ENCODE results near the gene ZDHHC14.

The ZDHHC14 gene

DNA sequence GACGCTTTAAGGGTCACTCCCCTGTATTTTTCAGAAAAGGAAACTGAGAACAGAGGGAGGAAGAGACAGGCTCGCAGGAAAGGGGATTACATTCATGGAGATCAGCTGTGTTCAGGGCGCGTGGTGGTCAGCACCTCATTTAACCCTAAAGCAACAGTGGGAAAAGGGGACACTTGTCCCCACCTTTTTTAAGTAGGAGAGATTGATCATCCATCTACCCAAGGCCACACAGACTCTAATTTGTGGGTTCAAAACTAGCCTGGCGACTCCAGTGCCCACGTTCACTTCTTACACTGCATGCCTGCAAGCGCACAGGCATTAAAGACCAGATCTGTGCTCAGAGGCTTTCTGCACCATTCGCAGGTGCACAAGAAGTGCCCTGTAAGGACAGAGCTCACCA, 274.1 kb downstream of the ZDHHC14 start:
- DNase-seq: no peak

DNA sequence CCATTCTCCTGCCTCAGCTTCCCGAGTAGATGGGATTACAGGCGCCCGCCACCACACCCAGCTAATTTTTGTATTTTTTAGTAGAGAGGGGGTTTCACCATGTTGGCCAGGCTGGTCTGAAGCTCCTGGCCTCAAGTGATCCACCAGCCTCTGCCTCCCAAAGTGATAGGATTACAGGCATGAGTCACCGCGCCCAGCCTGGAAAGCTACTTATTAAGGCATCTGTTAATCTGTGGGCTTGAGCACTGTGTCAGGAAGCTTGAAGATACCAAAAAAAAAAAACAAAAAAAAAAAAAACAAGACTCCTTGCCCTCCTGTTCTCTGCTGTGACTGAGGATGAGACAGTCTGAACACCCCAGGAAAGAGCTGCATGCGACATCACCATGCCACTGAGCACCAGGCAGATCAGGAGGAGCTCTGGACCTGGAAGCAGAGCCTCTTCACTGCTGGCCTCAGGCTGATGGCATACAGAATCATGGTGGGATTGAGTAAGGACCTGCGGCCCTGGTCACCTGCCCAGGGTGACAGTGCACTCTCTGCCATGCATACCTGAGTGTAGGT, 275.5 kb downstream of the ZDHHC14 start:
- no peak for DNase-seq

DNA sequence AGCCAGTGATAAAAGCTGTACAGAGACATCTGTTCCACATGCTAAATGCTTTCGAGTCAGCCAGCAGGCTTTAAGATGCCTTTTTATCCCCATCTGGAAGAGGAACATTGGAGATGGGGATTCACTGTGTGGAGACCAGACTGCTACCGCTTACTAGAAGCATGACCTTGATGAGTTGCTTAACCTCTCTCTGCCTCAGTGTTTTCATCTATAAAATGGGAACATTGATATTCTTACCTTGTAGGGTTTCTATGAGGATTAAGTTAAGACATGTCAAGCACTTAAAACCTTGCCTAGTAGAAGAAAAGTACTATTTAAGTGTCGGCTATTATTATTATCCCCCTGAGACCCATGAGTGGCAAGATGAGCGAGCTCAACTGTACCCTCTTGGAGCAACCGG, 276.8 kb downstream of the ZDHHC14 start:
- no peak for DNase-seq

DNA sequence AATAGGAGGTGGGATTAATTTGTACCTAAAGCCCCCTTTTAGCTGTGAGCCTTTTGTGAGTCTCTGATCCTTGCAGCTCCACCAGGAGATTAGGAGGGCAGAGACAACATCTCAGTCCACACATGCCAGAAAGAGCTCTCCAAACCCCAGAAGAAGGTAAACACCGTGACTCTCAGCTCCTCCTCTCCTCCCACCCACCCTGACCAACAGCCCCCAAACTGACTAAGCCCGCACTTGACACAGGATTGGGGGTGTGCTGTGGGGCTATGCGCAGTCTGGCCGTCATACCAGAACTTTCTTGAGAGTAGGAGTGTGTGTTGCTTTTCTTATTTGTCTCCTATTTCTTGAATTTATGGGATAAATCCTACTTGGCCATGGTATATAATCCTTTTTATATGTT, 277.3 kb downstream of the ZDHHC14 start:
- DNase-seq: no peak

DNA sequence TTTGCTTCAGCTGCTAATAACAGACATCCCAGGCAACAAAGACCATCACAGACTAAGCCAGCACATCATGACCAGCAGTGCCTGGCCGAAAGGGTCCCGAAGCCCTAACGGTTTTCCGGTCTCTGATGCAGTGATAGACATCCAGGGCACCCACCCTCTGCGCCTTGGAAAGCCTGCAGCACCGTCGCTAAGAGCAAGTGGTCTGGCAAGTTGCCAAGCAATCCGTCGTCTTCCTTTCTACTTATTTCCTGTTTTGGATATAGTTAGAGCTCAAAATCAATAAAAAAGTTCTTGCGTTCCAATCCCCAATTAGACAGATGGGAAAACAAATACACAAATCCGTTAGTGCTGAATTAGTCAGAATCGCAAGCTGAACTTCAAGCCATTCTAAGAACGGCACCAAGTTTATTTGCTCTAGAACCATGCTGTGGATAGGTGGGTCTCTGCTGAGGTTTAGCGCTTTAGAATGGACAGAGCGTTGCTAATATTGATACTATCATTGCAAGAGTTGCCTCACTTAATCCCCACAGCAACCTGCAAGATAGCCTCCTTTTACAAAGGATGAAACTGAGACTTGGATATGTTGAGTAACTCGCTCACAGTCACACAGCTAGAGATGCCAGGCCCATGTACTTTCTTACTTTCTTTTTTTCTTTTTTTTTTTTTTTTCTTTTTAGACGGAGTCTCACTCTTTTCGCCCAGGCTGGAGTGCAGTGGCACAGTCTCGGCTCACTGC, 278.7 kb downstream of the ZDHHC14 start:
- no peak for DNase-seq

DNA sequence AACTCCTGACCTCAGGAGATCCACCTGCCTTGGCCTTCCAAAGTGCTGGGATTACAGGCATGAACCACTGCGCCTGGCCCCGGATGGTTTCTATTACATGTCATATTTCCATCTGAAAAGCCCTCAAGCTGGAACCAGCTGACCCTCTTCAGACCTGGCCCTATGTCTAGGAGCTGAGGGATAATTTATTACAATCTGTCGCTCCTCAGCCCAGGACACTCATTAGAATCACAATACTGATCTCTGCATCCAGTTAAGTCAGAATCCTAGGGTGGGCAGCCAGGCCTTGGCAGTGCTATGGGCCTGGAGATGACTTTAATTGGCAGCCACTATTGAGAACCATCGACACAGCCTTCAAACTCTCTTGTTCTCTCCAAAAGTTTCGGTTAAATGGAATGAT, 279.4 kb downstream of the ZDHHC14 start:
- DNase-seq: no peak

DNA sequence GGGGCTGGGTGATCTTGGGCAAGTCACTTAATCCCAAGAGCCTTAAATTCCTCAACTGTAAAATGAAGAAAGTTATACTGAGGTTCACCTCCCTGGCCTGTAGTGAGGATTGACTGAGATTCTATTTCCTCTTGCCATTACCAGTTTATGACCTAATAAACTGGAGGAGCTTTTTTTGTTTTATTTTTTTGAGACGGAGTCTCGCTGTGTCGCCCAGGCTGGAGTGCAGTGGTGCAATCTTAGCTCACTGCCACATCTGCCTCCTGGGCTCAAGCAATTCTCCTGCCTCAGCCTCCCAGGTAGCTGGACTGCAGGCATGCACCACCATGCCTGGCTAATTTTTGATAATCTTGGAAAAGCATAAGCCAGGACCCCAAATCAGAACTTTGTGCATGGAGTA, 280.7 kb downstream of the ZDHHC14 start:
- DNase-seq: no peak

DNA sequence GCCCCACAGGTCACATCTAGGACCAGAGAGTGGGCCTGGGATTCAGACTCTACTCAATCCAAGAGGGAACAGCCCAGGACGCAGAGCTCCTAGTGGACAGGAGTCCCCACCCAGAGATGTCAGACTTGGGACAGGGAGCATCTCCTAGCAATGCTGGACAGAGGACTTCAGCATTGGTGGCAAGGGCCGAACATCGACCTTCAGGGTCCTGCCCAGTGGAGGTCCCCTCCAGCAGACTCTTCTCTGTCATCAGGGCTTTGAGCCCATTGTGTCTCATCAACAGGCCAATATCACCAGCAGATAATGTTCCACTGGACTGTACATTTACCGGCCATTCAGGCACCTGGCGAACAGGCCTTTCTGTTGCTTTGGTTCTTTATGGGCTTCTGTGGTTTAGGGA, 282.3 kb downstream of the ZDHHC14 start:
- no peak for DNase-seq

DNA sequence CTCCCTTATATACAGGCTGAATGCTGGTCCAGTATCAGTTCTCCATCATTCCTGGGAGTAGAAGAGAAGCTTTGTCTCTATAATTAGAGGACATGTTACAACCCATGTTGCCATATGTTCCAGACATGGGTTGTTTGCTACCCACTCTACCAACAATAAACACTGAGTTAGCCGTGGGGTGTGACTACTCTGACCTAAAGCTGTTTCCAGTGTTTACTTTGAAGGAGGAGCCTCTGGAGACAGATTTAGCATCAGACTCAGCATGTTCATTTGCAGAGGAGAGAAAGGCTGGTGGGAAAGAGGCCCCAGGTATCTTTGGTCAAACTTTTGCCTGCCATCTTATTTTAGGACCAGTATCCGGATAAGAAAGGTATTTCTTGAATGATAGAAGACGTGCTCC, 284.2 kb downstream of the ZDHHC14 start:
- no peak for DNase-seq

DNA sequence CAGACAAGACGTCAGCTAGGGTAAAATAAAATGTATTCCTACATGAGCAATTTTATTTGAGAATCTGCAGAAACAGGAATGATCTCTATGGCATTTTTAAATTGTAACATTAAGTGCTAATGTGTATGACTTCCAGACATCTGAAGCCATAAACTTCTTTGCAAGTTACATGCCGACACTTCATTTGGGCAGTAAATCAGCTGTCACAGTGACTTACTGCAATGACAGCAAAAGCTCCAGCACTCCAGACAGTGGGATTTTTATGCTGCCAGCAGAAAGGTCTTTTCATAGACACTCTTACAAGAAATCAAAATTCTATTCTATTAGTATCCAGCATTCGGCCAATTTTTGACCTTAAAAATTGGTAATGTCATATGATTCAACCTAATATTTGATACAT, 285.7 kb downstream of the ZDHHC14 start:
- DNase-seq: no peak

DNA sequence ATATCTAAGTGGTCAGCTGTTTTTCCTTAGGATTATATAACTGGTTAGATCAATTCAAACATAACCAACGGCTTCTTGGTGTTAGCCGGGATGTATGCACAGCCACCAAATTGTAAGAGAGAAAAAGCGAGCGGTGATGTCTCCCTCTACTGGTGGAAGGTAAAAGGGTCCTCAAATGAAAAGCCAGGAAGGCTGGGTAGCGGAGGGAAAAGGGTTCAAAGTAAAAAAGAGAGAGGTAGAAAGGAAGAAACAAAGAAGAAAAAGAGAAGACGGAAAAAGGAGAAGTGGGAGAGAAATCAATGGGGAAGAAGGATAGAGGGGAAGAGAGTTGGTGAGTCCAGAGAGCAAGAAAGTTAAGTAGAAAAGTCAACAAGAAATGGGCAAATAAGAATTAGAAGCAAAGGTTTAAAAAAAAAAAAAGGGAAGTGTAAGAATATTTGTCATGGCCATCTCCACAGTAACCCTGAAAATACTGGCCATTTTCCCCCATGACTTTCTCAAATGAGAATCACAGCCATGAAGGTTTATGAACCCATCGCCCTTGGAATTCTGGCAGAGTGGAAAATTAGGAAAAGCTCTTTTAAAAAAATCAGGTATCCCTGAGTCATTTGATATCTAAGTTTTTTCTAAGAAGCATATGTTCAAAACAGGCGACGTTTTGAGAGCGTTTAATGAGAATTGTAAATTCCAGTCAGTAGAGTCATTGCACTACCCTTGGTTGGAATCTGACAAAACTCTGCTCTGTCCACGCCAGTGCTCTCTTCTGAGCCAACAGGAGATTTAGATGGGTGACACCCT, 286.4 kb downstream of the ZDHHC14 start:
- peak; percentile 42 to 63 for DNase-seq

DNA sequence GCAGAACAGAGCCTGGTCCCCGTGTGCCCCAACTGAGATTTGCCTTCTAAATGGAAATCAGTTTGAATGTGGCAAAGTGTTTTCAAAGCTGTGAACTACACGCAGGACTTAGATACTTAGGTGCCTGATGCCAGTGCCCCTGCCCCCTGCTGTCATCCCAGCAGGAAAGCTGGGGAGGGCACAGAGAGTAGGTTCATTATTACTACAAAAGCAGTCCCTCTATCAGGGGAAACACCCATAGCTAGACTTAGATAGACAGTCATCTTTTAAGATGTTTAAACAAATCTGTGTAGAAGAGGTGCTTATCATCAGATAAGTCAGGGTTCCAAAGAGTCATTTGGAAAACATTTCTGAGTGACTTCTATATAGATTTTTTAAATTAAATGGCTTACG, 287.0 kb downstream of the ZDHHC14 start:
- no peak for DNase-seq

DNA sequence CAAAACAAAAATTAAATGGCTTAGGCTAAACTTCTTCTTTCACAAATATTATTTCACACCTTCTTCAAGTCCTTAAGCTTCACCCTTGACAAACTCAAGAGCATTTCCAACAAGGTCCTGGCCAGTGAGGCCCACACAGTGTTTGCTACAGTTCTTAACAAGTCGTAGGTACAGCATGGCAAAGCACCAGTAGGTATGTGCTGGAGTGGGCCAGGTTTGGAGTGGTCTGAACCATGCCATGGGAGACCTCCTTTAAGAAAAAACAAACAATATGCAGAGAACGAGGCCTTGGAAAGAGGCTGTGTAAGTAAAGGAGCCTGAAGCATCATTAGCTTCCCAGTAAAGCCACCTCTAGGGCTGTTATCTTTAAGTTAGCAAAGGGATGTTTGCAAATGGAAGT, 287.7 kb downstream of the ZDHHC14 start:
- DNase-seq: no peak

DNA sequence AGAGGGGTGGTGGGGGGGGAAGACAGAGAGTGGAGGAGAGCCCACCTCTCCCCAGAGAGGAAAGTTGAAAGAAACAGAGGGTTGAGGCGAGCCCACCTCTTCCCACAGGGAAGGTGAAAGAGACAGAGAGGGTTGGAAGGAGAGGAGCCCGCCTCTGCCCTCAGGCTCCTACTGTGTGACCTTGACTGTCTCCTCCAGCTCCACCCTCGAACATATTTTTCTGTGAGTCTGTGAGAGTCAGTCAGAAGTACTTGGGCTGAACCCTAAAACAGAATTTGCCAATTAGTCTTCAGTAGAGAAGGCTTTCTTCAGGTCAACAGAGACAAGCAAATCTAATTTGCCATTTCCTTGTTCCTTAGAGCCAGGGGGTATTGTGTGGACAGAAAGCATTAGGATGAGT, 288.3 kb downstream of the ZDHHC14 start:
- DNase-seq: no peak

DNA sequence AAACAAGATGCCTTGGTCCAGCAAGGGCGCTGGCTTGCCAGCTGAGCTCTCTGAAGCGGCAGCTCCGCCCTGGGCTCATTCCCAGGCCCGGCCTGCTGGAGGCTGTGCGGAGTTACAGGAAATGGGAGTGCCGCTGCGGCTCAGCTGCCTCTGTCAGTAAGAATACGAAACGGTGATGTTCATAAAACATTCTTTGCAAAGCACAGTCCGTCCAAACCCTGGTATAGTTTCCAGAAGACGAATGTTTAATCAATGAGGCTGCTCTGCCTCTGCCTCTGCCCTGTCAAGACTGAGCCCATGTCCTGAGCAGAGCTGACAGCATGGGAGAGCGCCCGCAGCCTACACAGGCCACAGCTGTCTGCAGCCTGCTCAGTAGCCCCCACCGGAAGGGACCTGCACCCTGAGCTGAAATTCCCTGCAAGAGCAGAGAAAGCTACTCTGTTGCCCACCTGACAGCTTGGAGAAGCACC, 288.8 kb downstream of the ZDHHC14 start:
- DNase-seq: no peak

DNA sequence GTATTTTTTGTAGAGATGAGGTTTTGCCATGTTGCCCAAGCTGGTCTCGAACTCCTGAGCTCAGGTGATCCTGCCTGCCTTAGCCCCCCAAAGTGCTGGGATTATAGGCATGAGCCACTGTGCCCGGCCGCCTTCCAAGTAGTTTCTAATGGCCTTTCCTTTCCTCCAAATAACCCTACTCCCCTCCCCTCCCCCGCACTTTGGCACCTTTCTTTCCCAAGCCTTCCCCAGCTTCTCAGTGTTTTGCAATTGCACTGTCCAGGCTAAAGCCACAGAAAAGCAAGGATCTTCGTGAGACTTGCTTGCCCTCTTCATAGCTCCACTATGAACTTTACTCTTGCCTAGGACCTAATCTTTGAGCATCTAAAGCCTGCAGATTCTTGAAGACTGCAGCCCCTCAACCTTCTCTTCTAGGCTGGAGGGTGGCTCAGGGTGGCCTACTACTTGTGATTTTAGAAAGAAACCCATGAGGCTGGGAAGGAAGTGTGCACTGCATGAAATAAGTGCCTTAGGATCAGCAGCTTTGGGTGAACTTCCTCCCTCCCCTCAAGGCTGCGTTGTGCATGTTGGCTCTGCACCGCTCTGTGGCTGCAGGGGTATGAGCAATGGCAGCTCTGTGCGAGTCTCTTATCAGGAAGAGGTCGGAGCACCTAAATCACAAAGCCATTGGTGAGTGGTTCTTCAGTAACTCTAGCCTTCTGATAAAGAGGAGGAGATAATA, 289.6 kb downstream of the ZDHHC14 start:
- DNase-seq: no peak

DNA sequence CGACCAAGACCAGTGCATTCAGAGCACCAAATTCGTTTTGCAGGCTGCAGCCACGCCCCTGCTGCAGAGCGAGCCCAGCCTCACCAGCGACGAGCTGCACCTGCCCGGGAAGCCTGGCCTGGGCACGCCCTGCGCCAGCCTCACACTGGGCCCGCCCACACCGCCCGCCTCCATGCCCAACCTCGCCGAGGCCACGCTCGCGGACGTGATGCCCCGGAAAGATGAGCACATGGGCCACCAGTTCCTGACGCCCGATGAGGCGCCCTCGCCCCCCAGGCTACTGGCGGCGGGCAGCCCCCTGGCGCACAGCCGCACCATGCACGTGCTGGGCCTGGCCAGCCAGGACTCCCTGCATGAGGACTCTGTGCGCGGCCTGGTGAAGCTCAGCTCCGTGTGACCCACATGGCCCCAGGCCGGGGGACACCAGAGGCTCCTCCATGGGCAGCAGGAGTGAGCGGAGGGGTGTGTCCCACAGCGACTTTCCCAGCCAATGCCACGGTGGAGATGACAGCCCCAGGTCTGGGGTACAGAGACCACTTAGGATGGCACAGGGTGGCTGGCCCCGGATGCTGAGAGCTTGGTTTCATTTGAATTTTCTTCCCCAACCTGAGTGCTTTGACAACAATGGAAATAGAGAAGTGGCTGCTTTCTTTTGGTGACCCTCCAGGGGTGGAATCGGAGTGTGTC, 291.9 kb downstream of the ZDHHC14 start:
- no peak for DNase-seq

DNA sequence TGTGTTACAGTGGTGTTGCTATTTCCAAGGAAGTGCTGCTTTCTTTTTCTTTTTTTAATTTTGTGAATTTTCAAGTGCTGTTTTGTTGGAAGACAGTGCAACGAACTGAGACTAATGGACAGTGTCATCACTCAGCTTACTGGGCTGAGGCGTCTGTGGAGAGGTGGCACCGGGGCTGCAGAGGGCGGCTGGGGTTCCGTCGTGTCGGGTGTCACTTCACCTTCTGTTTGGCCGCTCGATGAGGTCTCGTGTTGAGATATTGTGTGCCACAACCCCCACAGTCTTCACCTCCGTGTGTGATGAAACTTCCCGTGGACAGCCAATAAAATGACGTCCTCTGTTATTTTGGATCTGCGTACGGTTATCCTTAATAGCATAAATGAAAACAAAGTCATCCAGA, 292.6 kb downstream of the ZDHHC14 start:
- DNase-seq: no peak

DNA sequence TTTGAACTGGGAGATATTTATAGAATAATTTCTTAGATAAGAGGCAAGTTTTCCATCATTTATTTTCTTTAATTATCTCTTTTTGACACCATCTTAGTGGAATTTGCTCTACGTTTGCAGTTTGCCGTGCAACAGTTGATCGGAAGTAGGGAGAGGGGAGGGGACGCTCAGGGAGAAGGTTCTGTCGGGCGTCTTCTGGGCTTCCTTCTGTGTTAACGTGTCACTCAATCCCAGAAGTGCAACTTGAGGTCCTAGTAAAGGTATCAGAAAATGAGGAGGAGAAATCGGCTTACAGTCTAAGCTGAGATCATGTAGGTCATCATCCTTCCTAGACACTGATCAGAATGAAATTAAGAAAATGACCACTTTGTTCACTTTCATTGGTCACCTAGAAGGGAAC, 293.1 kb downstream of the ZDHHC14 start:
- no peak for DNase-seq

DNA sequence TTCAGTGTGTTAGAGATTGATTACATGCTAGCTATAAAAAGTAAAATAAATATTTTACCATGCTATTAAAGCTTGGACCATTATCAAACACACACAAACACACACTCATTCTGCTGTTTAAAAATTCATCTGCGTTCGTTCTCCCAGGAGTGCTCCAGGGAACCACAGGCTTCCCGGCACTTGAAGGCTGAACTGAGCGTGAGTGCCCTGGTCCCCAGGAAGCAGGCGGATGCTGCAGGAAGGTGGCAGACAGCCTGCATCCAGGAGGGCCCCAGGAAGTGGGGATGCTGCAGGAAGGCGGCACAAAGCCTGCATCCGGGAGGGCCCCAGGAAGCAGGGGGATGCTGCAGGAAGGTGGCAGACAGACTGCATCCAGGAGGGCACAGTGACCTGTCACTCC, 294.8 kb downstream of the ZDHHC14 start:
- no peak for DNase-seq

DNA sequence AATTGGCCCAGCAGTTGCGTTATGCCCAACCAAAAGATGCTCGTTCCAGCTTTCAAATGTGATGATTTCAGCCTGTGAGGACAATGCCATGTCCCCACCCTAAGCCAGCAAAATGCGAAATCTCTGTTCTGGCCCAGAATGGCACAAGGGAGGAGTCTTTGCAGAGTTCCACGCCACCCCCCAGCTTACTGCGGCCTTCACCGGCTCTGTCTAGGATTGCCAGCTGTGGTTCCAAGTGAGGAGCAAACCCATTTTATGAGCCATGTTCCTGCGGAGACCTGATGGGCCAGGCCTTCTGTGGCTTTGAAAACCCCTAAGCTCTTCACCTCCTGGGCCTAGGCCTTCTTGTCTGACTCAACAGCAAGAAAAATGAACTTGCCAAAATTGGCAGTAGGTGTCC, 295.3 kb downstream of the ZDHHC14 start:
- no peak for DNase-seq

DNA sequence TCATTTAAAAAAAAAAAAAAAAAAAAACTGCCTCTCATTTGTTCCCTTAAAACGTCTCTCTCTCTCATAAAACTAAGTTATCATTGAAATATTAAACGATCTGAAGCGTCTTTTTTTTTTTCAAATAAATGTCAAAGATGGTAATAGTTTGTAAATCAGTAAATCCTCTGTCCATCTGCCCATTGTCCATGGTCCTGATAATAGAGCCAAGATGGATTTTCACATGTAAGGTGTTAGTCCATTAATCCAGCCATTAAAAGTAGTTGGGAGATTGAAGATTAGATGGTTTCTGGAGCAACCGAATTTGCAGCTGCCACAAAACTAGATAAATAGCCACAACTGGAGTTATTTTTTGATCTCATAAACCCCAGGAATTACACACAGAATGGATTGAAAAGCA, 296.2 kb downstream of the ZDHHC14 start:
- DNase-seq: no peak

Measured in CD4-positive, alpha-beta T cell treated with Interleukin-1 beta for 1 hour (primary cell).